Measurements from ENCODE around the gene INO80. TPM values are rescaled to one million over a fixed set of nuclear protein-coding genes. Genes with fewer than 3 reads are reported as not detected.
A peak's percentile ranks its signal among the peaks of the same experiment; 100 is the strongest.

The INO80 gene
- total RNA-seq, 4 donors from 2014 or later: 25.5 to 33.0 (median 27.8) TPM

- intact Hi-C loops (cut with DNase I; ENCODE audit: low total_unique reads) (loop anchor here (5.0 kb wide), 1 partner anchor 167 kb away; no protein-coding TSS in a partner anchor), in situ Hi-C loops (cut with MboI; ENCODE audit: low sequenced_read_pairs in 4 of 4) (loop anchor here (5.0 to 10.0 kb wide), 2 partner anchors 113 to 116 kb away; no protein-coding TSS in a partner anchor)
- H3K27me3 ChIP-seq: no peaks in the 10 kb centered on the region
- TF ChIP-seq POLR2A (IDR thresholded peaks at IDR 0.05) (no peak), CTCF (IDR thresholded peaks at IDR 0.05 in 4 of 5, conservative IDR thresholded peaks at IDR 0.05 in 1 of 5) (no peak)
- H3K4me1 ChIP-seq: peaks cover 6 to 16% of the 10 kb centered on the region in 2 donors
- ATAC-seq (no peak), DNase-seq (no peak)
- peak overlapping the region in 1 of 4 donors; percentile 47 for H3K27ac ChIP-seq
- H3K36me3 ChIP-seq: peaks cover 0 to 27% of the 10 kb centered on the region in 2 donors
- no peaks in the 10 kb centered on the region for H3K9me3 ChIP-seq
- no peak overlapping the region for H3K4me3 ChIP-seq
Measured at GRCh38 chr15:41020311-41020710, 95.8 kb downstream of the INO80 start.

GRCh38 chr15:41019174-41019573 lies 96.9 kb downstream of the INO80 start:
- H3K4me1 ChIP-seq: peaks cover 13 to 19% of the 10 kb centered on the region in 2 donors
- no peak overlapping the region for H3K4me3 ChIP-seq
- ATAC-seq (no peak), DNase-seq (no peak)
- no peaks in the 10 kb centered on the region for H3K27me3 ChIP-seq
- in situ Hi-C loops (cut with MboI; ENCODE audit: low sequenced_read_pairs in 4 of 4) (loop anchor here in 1 of 4 donors (10.0 kb wide), 1 partner anchor 74 kb away; no protein-coding TSS in a partner anchor), intact Hi-C loops (cut with DNase I; ENCODE audit: low total_unique reads) (loop anchor here (2.0 to 10.0 kb wide), 3 partner anchors 78 to 264 kb away; partner anchors contain the start of gene RMDN3)
- H3K9me3 ChIP-seq: no peaks in the 10 kb centered on the region
- H3K36me3 ChIP-seq: peaks cover 0 to 27% of the 10 kb centered on the region in 2 donors
- TF ChIP-seq CTCF (IDR thresholded peaks at IDR 0.05 in 4 of 5, conservative IDR thresholded peaks at IDR 0.05 in 1 of 5) (no peak), POLR2A (IDR thresholded peaks at IDR 0.05) (no peak)
- H3K27ac ChIP-seq: peak overlapping the region; percentile 14 to 47 (median 36)

- Histone ChIP-seq H3K36me3 (peaks cover 0 to 27% of the 10 kb centered on the region in 2 donors), H3K27ac (peak overlapping the region in 3 of 4 donors; percentile 28 to 47 (median 43)), H3K4me1 (peaks cover 19 to 23% of the 10 kb centered on the region in 2 donors), H3K4me3 (no peak overlapping the region), H3K9me3 (no peaks in the 10 kb centered on the region), H3K27me3 (no peaks in the 10 kb centered on the region)
- peak in 4 of 5 experiments; percentile 15 to 47 (median 42) for TF ChIP-seq CTCF (IDR thresholded peaks at IDR 0.05 in 4 of 5, conservative IDR thresholded peaks at IDR 0.05 in 1 of 5)
- no peak for TF ChIP-seq POLR2A (IDR thresholded peaks at IDR 0.05)
- ATAC-seq (peak; percentile 37 to 57), DNase-seq (no peak)
- intact Hi-C loops (cut with DNase I; ENCODE audit: low total_unique reads) (loop anchor here (2.0 to 10.0 kb wide), 3 partner anchors 78 to 264 kb away; partner anchors contain the start of gene RMDN3), in situ Hi-C loops (cut with MboI; ENCODE audit: low sequenced_read_pairs in 4 of 4) (loop anchor here in 1 of 4 donors (10.0 kb wide), 1 partner anchor 74 kb away; no protein-coding TSS in a partner anchor)
Measured at GRCh38 chr15:41018534-41018933, 97.5 kb downstream of the INO80 start.

GRCh38 chr15:41017066-41017735 lies 98.9 kb downstream of the INO80 start:
- H3K4me3 ChIP-seq: no peak overlapping the region
- H3K36me3 ChIP-seq: peaks cover 0 to 27% of the 10 kb centered on the region in 2 donors
- H3K9me3 ChIP-seq: no peaks in the 10 kb centered on the region
- TF ChIP-seq POLR2A (IDR thresholded peaks at IDR 0.05): no peak
- TF ChIP-seq CTCF (IDR thresholded peaks at IDR 0.05 in 4 of 5, conservative IDR thresholded peaks at IDR 0.05 in 1 of 5): no peak
- H3K27me3 ChIP-seq: no peaks in the 10 kb centered on the region
- ATAC-seq: no peak
- peaks cover 25 to 26% of the 10 kb centered on the region in 2 donors for H3K4me1 ChIP-seq
- no peak for DNase-seq
- intact Hi-C loops (cut with DNase I; ENCODE audit: low total_unique reads) (loop anchor here (10.0 kb wide), 1 partner anchor 262 kb away; the partner anchor contains the start of gene RMDN3), in situ Hi-C loops (cut with MboI; ENCODE audit: low sequenced_read_pairs in 4 of 4) (loop anchor here in 1 of 4 donors (10.0 kb wide), 1 partner anchor 72 kb away; no protein-coding TSS in a partner anchor)
- H3K27ac ChIP-seq: peak overlapping the region in 1 of 4 donors; percentile 1
